Gastroesophageal sphincter (tissue), 4 donors: ENCODE data around the gene MEG3. TPM values are rescaled to one million over a fixed set of nuclear protein-coding genes. Genes with fewer than 3 reads are reported as not detected.

Source experiments
- ATAC-seq: fragments of 150-250 bp; one replicate; pipeline ENCODE4 v1.9.1; 2016; ENCODE audit warnings: mild to moderate bottlenecking, moderate library complexity
- H3K27ac ChIP-seq, 4 donors: fragments of 200-600 bp; sonication (generic) in 3 of 4; 1 replicate in 3 of 4; 2 replicates in 1 of 4; pipeline ENCODE4 v1.5.1; 2016 to 2019
- H3K27me3 ChIP-seq: fragments of 200-600 bp; sonication (generic); one replicate; pipeline ENCODE4 v1.5.1; 2019
- H3K36me3 ChIP-seq, 2 donors: fragments of 200-600 bp; sonication (generic); one replicate each; pipeline ENCODE4 v1.5.1; 2019; ENCODE audit warnings: control low read depth in 1 of 2
- H3K4me1 ChIP-seq, 3 donors: fragments of 200-600 bp; sonication (generic); 1 replicate in 2 of 3; 2 replicates in 1 of 3; pipeline ENCODE4 v1.5.1; 2016 to 2019; ENCODE audit warnings: control low read depth in 2 of 3
- H3K4me3 ChIP-seq, 2 donors: fragments of 200-600 bp; sonication (generic); one replicate each; pipeline ENCODE4 v1.5.1; 2019; ENCODE audit warnings: mild to moderate bottlenecking in 1 of 2, moderate library complexity in 1 of 2
- H3K9me3 ChIP-seq, 3 donors: fragments of 200-600 bp; sonication (generic); one replicate each; pipeline ENCODE4 v1.5.1; 2017 to 2019; ENCODE audit warnings: control low read depth in 2 of 3
- EP300 ChIP-seq: sonication (generic); formaldehyde crosslinking; IDR thresholded peaks from one replicate; pipeline ENCODE4 v1.6.1; 2017; ENCODE audit warnings: antibody characterized with exemption, mild to moderate bottlenecking
- POLR2A ChIP-seq, 2 donors: fragments of 450-650 bp; IDR thresholded peaks; one replicate each; pipeline ENCODE4 v1.6.1; 2017; ENCODE audit warnings: antibody characterized with exemption in 2 of 2, mild to moderate bottlenecking in 2 of 2, moderate library complexity in 1 of 2
- POLR2AphosphoS5 ChIP-seq: sonication (generic); formaldehyde crosslinking; IDR thresholded peaks from one replicate; pipeline ENCODE4 v1.6.1; 2017; ENCODE audit warnings: antibody characterized with exemption
- WGBS, 2 donors: methylation state at CpG; one replicate each; pipeline ENCODE4 v1.1.5; 2018; ENCODE audit warnings: low coverage in 1 of 2; 5-methylcytosine and 5-hydroxymethylcytosine counted together
- total RNA-seq, 4 donors: library from RNA; depleted of rRNA; stranded (reverse); fragments of >200 nt; gene quantifications; one replicate each; pipeline ENCODE4 v1.1.0, GENCODE V29; 2016
- TF ChIP-seq, protein P1 (sequence below), 4 experiments: fragments of 200-600 bp in 2 of 4; fragments of 450-650 bp in 2 of 4; sonication (generic) in 1 of 4; IDR thresholded peaks; one replicate each; pipeline ENCODE4 v1.5.1; 2017 to 2019; ENCODE audit warnings: antibody characterized with exemption in 4 of 4, mild to moderate bottlenecking in 2 of 4, moderate library complexity in 2 of 4

The MEG3 gene
- total RNA-seq, 4 donors from 2014 or later: 7.5 to 59.0 (median 36.7) TPM

GRCh38 chr14:100840286-100841065, 14.6 kb downstream of the MEG3 start:
- Histone ChIP-seq H3K36me3 (no peaks in the 10 kb centered on the region), H3K4me3 (no peak overlapping the region), H3K27me3 (peaks cover 19% of the 10 kb centered on the region), H3K27ac (no peak overlapping the region), H3K4me1 (peaks cover 0 to 25% (median 0%) of the 10 kb centered on the region in 3 donors), H3K9me3 (no peaks in the 10 kb centered on the region)
- 100% methylated on average over 2 to 8 of the region's 21 CpGs for WGBS, 2 donors
- TF ChIP-seq, protein P1, sequence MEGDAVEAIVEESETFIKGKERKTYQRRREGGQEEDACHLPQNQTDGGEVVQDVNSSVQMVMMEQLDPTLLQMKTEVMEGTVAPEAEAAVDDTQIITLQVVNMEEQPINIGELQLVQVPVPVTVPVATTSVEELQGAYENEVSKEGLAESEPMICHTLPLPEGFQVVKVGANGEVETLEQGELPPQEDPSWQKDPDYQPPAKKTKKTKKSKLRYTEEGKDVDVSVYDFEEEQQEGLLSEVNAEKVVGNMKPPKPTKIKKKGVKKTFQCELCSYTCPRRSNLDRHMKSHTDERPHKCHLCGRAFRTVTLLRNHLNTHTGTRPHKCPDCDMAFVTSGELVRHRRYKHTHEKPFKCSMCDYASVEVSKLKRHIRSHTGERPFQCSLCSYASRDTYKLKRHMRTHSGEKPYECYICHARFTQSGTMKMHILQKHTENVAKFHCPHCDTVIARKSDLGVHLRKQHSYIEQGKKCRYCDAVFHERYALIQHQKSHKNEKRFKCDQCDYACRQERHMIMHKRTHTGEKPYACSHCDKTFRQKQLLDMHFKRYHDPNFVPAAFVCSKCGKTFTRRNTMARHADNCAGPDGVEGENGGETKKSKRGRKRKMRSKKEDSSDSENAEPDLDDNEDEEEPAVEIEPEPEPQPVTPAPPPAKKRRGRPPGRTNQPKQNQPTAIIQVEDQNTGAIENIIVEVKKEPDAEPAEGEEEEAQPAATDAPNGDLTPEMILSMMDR (IDR thresholded peaks at IDR 0.05): no peak
- TF ChIP-seq EP300 (no peak), POLR2AphosphoS5 (no peak), POLR2A (IDR thresholded peaks at IDR 0.05) (no peak)
- ATAC-seq: no peak

DNA sequence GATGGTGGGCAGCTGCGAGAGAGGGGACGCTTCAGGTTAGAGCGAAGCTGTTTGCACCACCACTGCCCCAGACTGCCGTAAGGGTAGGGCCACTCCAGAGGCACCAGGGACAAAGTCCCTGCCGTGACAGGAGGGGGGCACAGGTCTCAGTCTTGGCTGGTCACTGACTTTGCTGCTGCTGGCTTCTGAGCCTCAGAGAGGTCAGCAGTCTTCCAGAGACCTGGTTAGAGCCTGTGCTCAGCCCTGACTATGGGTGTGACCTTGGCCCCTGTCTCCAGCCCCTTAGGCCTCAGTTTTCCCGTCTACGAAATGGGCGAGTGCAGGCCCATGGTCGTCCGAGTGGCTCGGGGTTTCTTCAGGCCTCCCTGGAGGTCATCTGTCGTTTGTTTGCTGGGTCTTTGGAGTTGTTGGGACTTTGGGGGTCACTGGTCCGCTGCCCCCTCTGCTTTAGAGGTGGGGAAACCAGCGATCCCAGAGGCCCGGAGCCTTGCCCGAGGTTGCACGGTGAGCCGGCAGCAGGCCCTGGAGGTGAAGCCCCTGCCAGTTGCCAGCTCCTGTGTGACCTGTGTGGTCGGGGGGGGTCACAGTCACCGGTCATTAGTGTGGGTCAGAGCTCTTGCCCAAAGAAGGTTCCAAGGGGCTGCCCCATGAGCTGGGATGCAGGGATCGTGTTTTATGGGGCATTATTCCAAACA, 15.3 kb downstream of the MEG3 start:
- Histone ChIP-seq H3K4me1 (peaks cover 0 to 25% (median 0%) of the 10 kb centered on the region in 3 donors), H3K27ac (no peak overlapping the region), H3K9me3 (no peaks in the 10 kb centered on the region), H3K4me3 (no peak overlapping the region), H3K36me3 (no peaks in the 10 kb centered on the region), H3K27me3 (peaks cover 16% of the 10 kb centered on the region)
- TF ChIP-seq EP300 (no peak), POLR2AphosphoS5 (no peak), POLR2A (IDR thresholded peaks at IDR 0.05) (no peak)
- TF ChIP-seq, protein P1 (IDR thresholded peaks at IDR 0.05): no peak
- WGBS, 2 donors: no CpG with 5 or more reads among the region's 21 CpGs
- no peak for ATAC-seq

DNA sequence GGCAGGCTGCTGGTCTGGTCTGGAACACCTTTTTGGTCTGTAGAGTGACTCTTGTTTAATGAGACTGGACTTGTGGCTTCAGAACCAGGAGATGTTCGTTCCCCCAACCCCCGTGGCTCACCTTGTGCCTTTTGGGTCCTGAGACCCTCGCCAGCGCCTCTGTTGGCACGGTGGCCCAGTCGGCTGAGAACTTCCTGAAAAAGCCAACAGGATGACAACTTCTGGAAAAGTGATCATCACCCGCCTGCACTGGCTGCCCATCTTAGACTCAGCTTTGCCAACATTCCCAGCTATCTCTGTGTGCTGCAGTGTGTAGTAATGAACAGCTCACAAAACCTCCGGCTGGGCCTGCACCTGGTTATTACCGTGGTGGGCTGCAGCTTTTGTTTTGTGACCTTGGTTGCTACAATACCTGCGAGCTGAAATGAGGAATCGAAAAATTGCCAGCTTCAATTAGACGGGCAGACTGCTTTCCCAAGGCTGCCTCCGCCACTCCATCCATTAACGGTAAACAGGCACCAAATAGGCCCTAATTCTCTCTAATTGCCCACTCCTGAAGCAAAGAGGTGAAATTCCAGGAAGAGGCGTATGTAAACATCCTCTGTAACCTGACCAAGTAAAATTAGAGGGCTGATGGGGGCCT, 16.0 kb downstream of the MEG3 start:
- no peak overlapping the region for H3K4me3 ChIP-seq
- no peaks in the 10 kb centered on the region for H3K9me3 ChIP-seq
- no peak for TF ChIP-seq EP300
- TF ChIP-seq, protein P1 (IDR thresholded peaks at IDR 0.05): no peak
- no peak for TF ChIP-seq POLR2A (IDR thresholded peaks at IDR 0.05)
- no peak for TF ChIP-seq POLR2AphosphoS5
- peaks cover 12% of the 10 kb centered on the region for H3K27me3 ChIP-seq
- H3K36me3 ChIP-seq: no peaks in the 10 kb centered on the region
- no peak for ATAC-seq
- peak overlapping the region in 1 of 4 donors; percentile 58 for H3K27ac ChIP-seq
- peaks cover 0 to 25% (median 0%) of the 10 kb centered on the region in 3 donors for H3K4me1 ChIP-seq
- 62 to 72% methylated on average over 5 to 6 of the region's 15 CpGs for WGBS, 2 donors

GRCh38 chr14:100842799-100843198, 16.9 kb downstream of the MEG3 start:
- ATAC-seq: peak; percentile 86
- peak overlapping the region in 2 of 4 donors; percentile 17 to 52 for H3K27ac ChIP-seq

More at GRCh38 chr14:100842799-100843198, 16.9 kb downstream of the MEG3 start:
- Histone ChIP-seq H3K4me3 (no peak overlapping the region), H3K9me3 (no peaks in the 10 kb centered on the region), H3K36me3 (no peaks in the 10 kb centered on the region), H3K27me3 (peaks cover 12% of the 10 kb centered on the region), H3K4me1 (peaks cover 0 to 25% (median 0%) of the 10 kb centered on the region in 3 donors)
- WGBS, 2 donors: 29 to 30% methylated on average over 5 to 6 of the region's 8 CpGs
- TF ChIP-seq POLR2A (IDR thresholded peaks at IDR 0.05) (no peak), EP300 (no peak), POLR2AphosphoS5 (no peak)
- TF ChIP-seq, protein P1 (IDR thresholded peaks at IDR 0.05): no peak
